ENCODE data around the gene KHK.
A peak's percentile ranks its signal among the peaks of the same experiment; 100 is the strongest.
"Not testable (repeated sequence)": the region's sequence is repeated elsewhere in the genome, so short reads cannot be mapped to it uniquely, and the experiment has no call there.

The KHK gene

DNA sequence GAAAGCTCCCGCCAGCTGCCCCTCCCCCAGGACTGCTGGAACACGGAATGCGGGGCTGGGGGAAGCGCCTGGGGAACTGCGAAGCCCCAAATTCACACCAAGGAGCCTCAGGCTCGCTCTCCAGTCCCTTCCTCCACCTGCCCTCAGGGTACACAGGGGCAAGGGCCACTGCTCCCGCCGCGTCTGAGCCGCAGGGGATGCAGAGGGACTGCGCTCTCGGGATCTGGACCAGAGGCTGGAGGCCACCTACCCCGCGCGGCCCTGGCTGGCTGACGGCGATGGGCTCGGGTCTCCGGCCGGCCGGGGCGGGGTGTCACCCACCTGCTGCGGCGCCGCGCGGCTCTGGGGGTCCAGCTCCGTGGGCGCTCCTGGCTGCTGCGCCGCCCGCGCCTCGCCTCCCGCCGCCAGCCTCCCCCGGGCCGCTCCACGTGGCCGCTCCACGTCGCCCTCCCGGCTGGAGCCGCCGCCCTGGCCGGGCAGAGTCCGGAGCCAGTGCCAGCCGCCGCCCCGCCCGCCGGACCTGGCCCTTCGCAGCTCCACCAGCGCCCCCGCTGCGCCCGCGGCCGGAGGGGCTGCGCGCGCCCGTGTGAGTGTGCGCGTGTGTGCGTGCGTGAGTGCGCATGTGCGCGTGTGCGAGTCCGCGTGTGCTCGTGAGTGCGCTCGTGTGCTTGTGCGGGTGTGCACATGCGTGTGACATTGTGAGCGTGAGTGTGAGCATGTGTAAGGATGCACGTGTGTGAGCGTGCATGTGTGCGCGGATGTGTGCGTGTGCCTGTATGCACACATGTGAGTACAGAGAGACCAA lies 32.2 kb downstream of the KHK start, which contains the start of gene CGREF1:
Gene CGREF1, minus strand, starts transcription at position 604 of the 805 bp plus-strand sequence. CDS start 14,762 bp downstream, outside the sequence.
- WGBS (ENCODE audit: extremely low coverage, insufficient coverage, insufficient read length), result no CpG with 5 or more reads among the region's 84 CpGs
- Histone ChIP-seq H4K8ac (ENCODE audit: low read depth, low read length) (no peak within 1 kb of the TSS), H3K9me3 (ENCODE audit: insufficient read depth, low read depth, low read length) (peaks cover 6% of the 10 kb centered on the region), H2AK5ac (ENCODE audit: low read length) (no peak within 1 kb of the TSS), H2BK12ac (ENCODE audit: low read length) (no peak within 1 kb of the TSS), H3K4me1 (ENCODE audit: control insufficient read depth in 1 of 2, insufficient read depth in 2 of 2, low read length in 2 of 2) (peaks cover 7 to 12% of the 10 kb centered on the region in 2 experiments), H3K18ac (ENCODE audit: low read length) (no peak within 1 kb of the TSS), H3K79me1 (ENCODE audit: low read length) (no peaks in the 10 kb centered on the region), H3K79me2 (ENCODE audit: control insufficient read depth, insufficient read depth, low read length, poor library complexity) (no peaks in the 10 kb centered on the region), H4K12ac (ENCODE audit: low read depth, low read length) (no peak within 1 kb of the TSS), H3K27me3 (ENCODE audit: insufficient read depth, low read length) (peaks cover 42% of the 10 kb centered on the region), H2BK120ac (ENCODE audit: insufficient read depth, low read length, poor library complexity) (no peak within 1 kb of the TSS), H3K36me3 (ENCODE audit: control insufficient read depth in 1 of 2, insufficient read depth in 2 of 2, low read length in 2 of 2) (no peaks in the 10 kb centered on the region), H2BK5ac (ENCODE audit: low read depth, low read length, poor library complexity) (no peak within 1 kb of the TSS), H2AFZ (ENCODE audit: insufficient read depth, low read length, poor library complexity) (no peak within 1 kb of the TSS), H3K9ac (ENCODE audit: low read length) (no peak within 1 kb of the TSS), H3K27ac (ENCODE audit: low read depth, low read length) (no peak within 1 kb of the TSS), H3K4me2 (ENCODE audit: low read length) (peak within 1 kb of the TSS; percentile 57), H3K4me3 (ENCODE audit: low read depth, low read length) (peak within 1 kb of the TSS; percentile 47), H4K91ac (ENCODE audit: low read depth, low read length) (no peak within 1 kb of the TSS), H3K23ac (ENCODE audit: low read length) (no peak within 1 kb of the TSS), H3K4ac (ENCODE audit: low read depth, low read length) (no peak within 1 kb of the TSS), H3K14ac (ENCODE audit: low read length) (no peak within 1 kb of the TSS)
- DNase-seq, result peak in 1 of 2 donors; percentile 17

DNA sequence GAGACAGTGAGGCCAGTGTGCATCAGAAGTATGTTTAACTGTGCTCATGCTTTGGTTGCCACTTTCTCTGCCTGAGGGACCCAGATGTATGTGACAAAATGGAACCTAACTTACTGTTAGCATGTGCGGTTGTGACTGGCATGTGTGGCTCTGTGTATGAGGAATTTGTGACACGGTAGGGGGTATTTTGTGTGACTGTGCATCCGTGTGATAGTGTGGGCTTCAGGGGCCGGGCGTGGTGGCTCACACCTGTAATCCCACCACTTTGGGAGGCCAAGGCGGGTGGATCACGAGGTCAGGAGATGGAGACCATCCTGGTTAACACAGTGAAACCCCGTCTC lies 32.7 kb downstream of the KHK start:
- DNase-seq; H2BK12ac ChIP-seq (ENCODE audit: low read length); H4K91ac ChIP-seq (ENCODE audit: low read depth, low read length); H3K23ac ChIP-seq (ENCODE audit: low read length); H3K18ac ChIP-seq (ENCODE audit: low read length); H3K9ac ChIP-seq (ENCODE audit: low read length); H2AFZ ChIP-seq (ENCODE audit: insufficient read depth, low read length, poor library complexity); H2AK5ac ChIP-seq (ENCODE audit: low read length); H3K4me2 ChIP-seq (ENCODE audit: low read length); H4K12ac ChIP-seq (ENCODE audit: low read depth, low read length); H3K79me1 ChIP-seq (ENCODE audit: low read length); H3K4me3 ChIP-seq (ENCODE audit: low read depth, low read length); H3K79me2 ChIP-seq (ENCODE audit: control insufficient read depth, insufficient read depth, low read length, poor library complexity); H2BK120ac ChIP-seq (ENCODE audit: insufficient read depth, low read length, poor library complexity); H2BK5ac ChIP-seq (ENCODE audit: low read depth, low read length, poor library complexity); H3K14ac ChIP-seq (ENCODE audit: low read length); H3K27ac ChIP-seq (ENCODE audit: low read depth, low read length); H4K8ac ChIP-seq (ENCODE audit: low read depth, low read length); H3K36me3 ChIP-seq (ENCODE audit: control insufficient read depth in 1 of 2, insufficient read depth in 2 of 2, low read length in 2 of 2); H3K4ac ChIP-seq (ENCODE audit: low read depth, low read length); H3K9me3 ChIP-seq (ENCODE audit: insufficient read depth, low read depth, low read length): not testable (repeated sequence)
- Histone ChIP-seq H3K4me1 (ENCODE audit: control insufficient read depth in 1 of 2, insufficient read depth in 2 of 2, low read length in 2 of 2) (peaks cover 7 to 14% of the 10 kb centered on the region in 2 experiments), H3K27me3 (ENCODE audit: insufficient read depth, low read length) (peaks cover 47% of the 10 kb centered on the region)
- WGBS (ENCODE audit: extremely low coverage, insufficient coverage, insufficient read length), result no CpG with 5 or more reads among the region's 8 CpGs

DNA sequence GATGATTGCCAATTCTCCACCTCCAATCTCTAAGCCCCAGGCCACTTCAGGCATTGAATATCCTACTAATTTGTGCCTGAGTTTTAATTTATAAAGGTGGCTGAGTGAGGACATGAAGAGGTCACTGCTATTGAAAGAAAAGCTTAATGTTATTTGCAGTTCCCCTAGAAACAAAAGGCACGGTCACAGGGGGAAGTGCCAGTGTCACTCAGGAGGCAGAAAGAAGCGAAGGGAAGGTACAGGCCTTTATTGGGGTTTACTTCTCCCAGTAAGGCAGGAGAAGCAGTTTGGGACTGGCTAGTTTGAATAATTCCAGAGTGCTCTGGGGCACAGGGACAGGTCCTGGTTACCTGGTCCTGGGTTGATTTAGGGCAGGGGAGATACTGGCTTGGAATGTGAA lies 35.3 kb downstream of the KHK start:
- Histone ChIP-seq H3K27ac (ENCODE audit: low read depth, low read length) (no peak overlapping the region), H3K36me3 (ENCODE audit: control insufficient read depth in 1 of 2, insufficient read depth in 2 of 2, low read length in 2 of 2) (no peaks in the 10 kb centered on the region), H3K4me3 (ENCODE audit: low read depth, low read length) (no peak overlapping the region), H3K4me2 (ENCODE audit: low read length) (no peak overlapping the region), H2BK5ac (ENCODE audit: low read depth, low read length, poor library complexity) (no peak overlapping the region), H3K23ac (ENCODE audit: low read length) (no peak overlapping the region), H3K27me3 (ENCODE audit: insufficient read depth, low read length) (peaks cover 47% of the 10 kb centered on the region), H4K91ac (ENCODE audit: low read depth, low read length) (no peak overlapping the region), H3K18ac (ENCODE audit: low read length) (no peak overlapping the region), H2AFZ (ENCODE audit: insufficient read depth, low read length, poor library complexity) (no peak overlapping the region), H2BK120ac (ENCODE audit: insufficient read depth, low read length, poor library complexity) (no peak overlapping the region), H4K12ac (ENCODE audit: low read depth, low read length) (no peak overlapping the region), H3K9me3 (ENCODE audit: insufficient read depth, low read depth, low read length) (peaks cover 6% of the 10 kb centered on the region), H3K79me2 (ENCODE audit: control insufficient read depth, insufficient read depth, low read length, poor library complexity) (no peaks in the 10 kb centered on the region), H3K4ac (ENCODE audit: low read depth, low read length) (no peak overlapping the region), H3K9ac (ENCODE audit: low read length) (no peak overlapping the region), H2BK12ac (ENCODE audit: low read length) (no peak overlapping the region), H4K8ac (ENCODE audit: low read depth, low read length) (no peak overlapping the region), H3K79me1 (ENCODE audit: low read length) (no peaks in the 10 kb centered on the region), H3K4me1 (ENCODE audit: control insufficient read depth in 1 of 2, insufficient read depth in 2 of 2, low read length in 2 of 2) (peaks cover 7 to 14% of the 10 kb centered on the region in 2 experiments), H3K14ac (ENCODE audit: low read length) (no peak overlapping the region), H2AK5ac (ENCODE audit: low read length) (no peak overlapping the region)
- no CpG with 5 or more reads among the region's 2 CpGs for WGBS (ENCODE audit: extremely low coverage, insufficient coverage, insufficient read length)
- no peak for DNase-seq

DNA sequence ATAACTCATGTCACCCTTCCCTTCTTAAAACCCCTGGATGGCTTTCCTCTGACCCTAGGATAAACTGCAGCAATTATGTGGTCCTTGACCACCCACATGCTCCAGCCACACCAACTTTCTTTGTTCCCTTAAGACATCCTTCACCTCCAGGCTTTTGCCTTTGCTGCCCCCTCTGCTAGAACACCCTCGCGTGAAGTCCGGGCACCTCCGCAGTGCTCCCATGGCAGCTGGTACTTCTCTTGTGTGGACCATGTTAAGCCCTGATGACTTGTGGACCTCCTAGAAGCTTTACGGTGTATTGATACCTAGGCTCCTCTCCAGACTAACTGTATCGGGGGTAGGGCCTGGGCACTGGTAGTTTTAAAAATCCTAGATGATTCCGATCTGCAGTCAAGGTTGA lies 36.2 kb downstream of the KHK start:
- no peak overlapping the region for H3K27ac ChIP-seq (ENCODE audit: low read depth, low read length)
- H2BK12ac ChIP-seq (ENCODE audit: low read length), result no peak overlapping the region
- no peak overlapping the region for H3K4me3 ChIP-seq (ENCODE audit: low read depth, low read length)
- WGBS (ENCODE audit: extremely low coverage, insufficient coverage, insufficient read length), result no CpG with 5 or more reads among the region's 7 CpGs
- H3K9me3 ChIP-seq (ENCODE audit: insufficient read depth, low read depth, low read length), result peaks cover 6% of the 10 kb centered on the region
- DNase-seq, result no peak
- H4K91ac ChIP-seq (ENCODE audit: low read depth, low read length), result no peak overlapping the region
- H4K8ac ChIP-seq (ENCODE audit: low read depth, low read length), result no peak overlapping the region
- H3K4ac ChIP-seq (ENCODE audit: low read depth, low read length), result no peak overlapping the region
- H2AFZ ChIP-seq (ENCODE audit: insufficient read depth, low read length, poor library complexity), result no peak overlapping the region
- no peak overlapping the region for H2BK5ac ChIP-seq (ENCODE audit: low read depth, low read length, poor library complexity)
- H3K9ac ChIP-seq (ENCODE audit: low read length), result no peak overlapping the region
- H2BK120ac ChIP-seq (ENCODE audit: insufficient read depth, low read length, poor library complexity), result no peak overlapping the region
- H3K79me2 ChIP-seq (ENCODE audit: control insufficient read depth, insufficient read depth, low read length, poor library complexity), result no peaks in the 10 kb centered on the region
- H2AK5ac ChIP-seq (ENCODE audit: low read length), result no peak overlapping the region
- H3K23ac ChIP-seq (ENCODE audit: low read length), result no peak overlapping the region
- H3K18ac ChIP-seq (ENCODE audit: low read length), result no peak overlapping the region
- no peak overlapping the region for H3K4me2 ChIP-seq (ENCODE audit: low read length)
- H3K79me1 ChIP-seq (ENCODE audit: low read length), result no peaks in the 10 kb centered on the region
- no peaks in the 10 kb centered on the region for H3K36me3 ChIP-seq (ENCODE audit: control insufficient read depth in 1 of 2, insufficient read depth in 2 of 2, low read length in 2 of 2)
- peaks cover 45% of the 10 kb centered on the region for H3K27me3 ChIP-seq (ENCODE audit: insufficient read depth, low read length)
- H4K12ac ChIP-seq (ENCODE audit: low read depth, low read length), result no peak overlapping the region
- no peak overlapping the region for H3K14ac ChIP-seq (ENCODE audit: low read length)
- peaks cover 7 to 14% of the 10 kb centered on the region in 2 experiments for H3K4me1 ChIP-seq (ENCODE audit: control insufficient read depth in 1 of 2, insufficient read depth in 2 of 2, low read length in 2 of 2)

Measured in trophoblast cell (in vitro differentiated cells and primary cell).